Measurements from ENCODE around the gene FGFBP1. TPM values are rescaled to one million over a fixed set of nuclear protein-coding genes. Genes with fewer than 3 reads are reported as not detected.

The FGFBP1 gene
- total RNA-seq, 1 experiment from 2014 or later = not detected

DNA sequence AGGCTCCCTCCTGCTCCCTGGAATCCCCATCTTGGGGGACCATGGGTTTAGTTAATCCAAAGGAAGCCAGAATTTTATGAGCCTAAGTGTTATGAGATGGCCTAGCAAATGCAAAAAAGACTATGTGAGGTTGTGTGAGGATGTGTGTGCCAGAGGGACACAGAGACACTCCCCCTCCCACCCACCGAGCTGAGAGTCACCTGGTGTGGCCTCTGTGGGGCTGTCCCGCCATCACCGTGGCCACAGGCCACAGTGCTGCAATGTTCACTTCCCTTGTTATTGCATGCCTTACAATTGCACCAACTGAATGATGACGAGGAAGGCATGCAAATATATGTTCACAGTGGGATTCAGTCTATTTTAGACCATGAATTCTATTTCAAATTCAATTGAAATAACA is 25.0 kb upstream of the FGFBP1 start:
- Histone ChIP-seq H3K27me3 (ENCODE audit: insufficient read depth, low read length) (no peaks in the 10 kb centered on the region), H3K27ac (ENCODE audit: insufficient read length, low read depth, low read length) (no peak overlapping the region), H3K4me2 (ENCODE audit: insufficient read depth, insufficient read length, low read length) (no peak overlapping the region), H3K18ac (ENCODE audit: insufficient read length, low read depth, low read length) (no peak overlapping the region), H3K14ac (ENCODE audit: insufficient read depth, low read length) (no peak overlapping the region), H2BK120ac (ENCODE audit: low read depth, low read length, poor library complexity, severe bottlenecking) (no peak overlapping the region), H4K91ac (ENCODE audit: insufficient read length, low read depth, low read length) (no peak overlapping the region), H3K23ac (ENCODE audit: insufficient read length, low read depth, low read length) (no peak overlapping the region), H3K56ac (ENCODE audit: insufficient read length, low read depth, low read length) (no peak overlapping the region), H3K9me3 (ENCODE audit: control insufficient read depth, low read depth, low read length) (no peaks in the 10 kb centered on the region), H2AFZ (ENCODE audit: low read length) (no peak overlapping the region), H4K8ac (replicated peaks; ENCODE audit: insufficient read length, low read depth, low read length) (no peak overlapping the region), H4K5ac (ENCODE audit: insufficient read length, low read depth, low read length) (no peak overlapping the region), H3K79me1 (ENCODE audit: insufficient read depth, low read depth, low read length, poor library complexity, severe bottlenecking) (no peaks in the 10 kb centered on the region), H3T11ph (ENCODE audit: low read length) (no peak overlapping the region), H3K79me2 (ENCODE audit: insufficient read depth, low read length) (no peaks in the 10 kb centered on the region), H2AK5ac (ENCODE audit: insufficient read length, low read length) (no peak overlapping the region), H2BK15ac (ENCODE audit: low read depth, low read length) (no peak overlapping the region), H3K23me2 (ENCODE audit: insufficient read length, low read depth, low read length, poor library complexity, severe bottlenecking) (no peaks in the 10 kb centered on the region), H3K9ac (ENCODE audit: extremely low read depth, insufficient read length, low read length) (no peak overlapping the region), H4K20me1 (ENCODE audit: control insufficient read depth, insufficient read depth, insufficient read length) (no peaks in the 10 kb centered on the region), H2BK20ac (ENCODE audit: low read depth, low read length, poor library complexity, severe bottlenecking) (no peak overlapping the region), H3K4me1 (ENCODE audit: insufficient read depth, low read length) (no peaks in the 10 kb centered on the region; the same call in 1 of the 2 replicates), H3K4ac (ENCODE audit: low read depth, low read length) (no peak overlapping the region), H2BK5ac (ENCODE audit: insufficient read length, low read length) (no peak overlapping the region), H2BK12ac (ENCODE audit: insufficient read length, low read depth, low read length) (no peak overlapping the region)
- no peak for DNase-seq
- Mint-ChIP-seq H3K9me3 (peaks cover 4 to 11% of the 10 kb centered on the region in 2 experiments; a peak in 3 of 5 replicates), H3K36me3 (ENCODE audit: insufficient read depth in 1 of 3, low read depth in 3 of 3) (peaks cover 15 to 26% (median 21%) of the 10 kb centered on the region in 3 experiments), H3K27ac (no peak overlapping the region), H3K4me1 (peaks cover 3 to 4% of the 10 kb centered on the region in 2 experiments), H3K27me3 (ENCODE audit: low read depth) (no peaks in the 10 kb centered on the region; the same call in none of the 2 replicates), H3K4me3 (no peak overlapping the region)
- no CpG with 5 or more reads among the region's 4 CpGs for WGBS (ENCODE audit: extremely low coverage, insufficient read length, low lambda C conversion rate)
- TF ChIP-seq, protein P1, sequence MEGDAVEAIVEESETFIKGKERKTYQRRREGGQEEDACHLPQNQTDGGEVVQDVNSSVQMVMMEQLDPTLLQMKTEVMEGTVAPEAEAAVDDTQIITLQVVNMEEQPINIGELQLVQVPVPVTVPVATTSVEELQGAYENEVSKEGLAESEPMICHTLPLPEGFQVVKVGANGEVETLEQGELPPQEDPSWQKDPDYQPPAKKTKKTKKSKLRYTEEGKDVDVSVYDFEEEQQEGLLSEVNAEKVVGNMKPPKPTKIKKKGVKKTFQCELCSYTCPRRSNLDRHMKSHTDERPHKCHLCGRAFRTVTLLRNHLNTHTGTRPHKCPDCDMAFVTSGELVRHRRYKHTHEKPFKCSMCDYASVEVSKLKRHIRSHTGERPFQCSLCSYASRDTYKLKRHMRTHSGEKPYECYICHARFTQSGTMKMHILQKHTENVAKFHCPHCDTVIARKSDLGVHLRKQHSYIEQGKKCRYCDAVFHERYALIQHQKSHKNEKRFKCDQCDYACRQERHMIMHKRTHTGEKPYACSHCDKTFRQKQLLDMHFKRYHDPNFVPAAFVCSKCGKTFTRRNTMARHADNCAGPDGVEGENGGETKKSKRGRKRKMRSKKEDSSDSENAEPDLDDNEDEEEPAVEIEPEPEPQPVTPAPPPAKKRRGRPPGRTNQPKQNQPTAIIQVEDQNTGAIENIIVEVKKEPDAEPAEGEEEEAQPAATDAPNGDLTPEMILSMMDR (conservative IDR thresholded peaks at IDR 0.05) = no peak
